NCI-H226 (cell line): ENCODE measurements around the gene SAP30BP.
A peak's percentile ranks its signal among the peaks of the same experiment; 100 is the strongest.

Experiments used
- DNase-seq: peaks from one replicate; pipeline ENCODE4 v3.0.0-alpha.2; 2015

Gene SAP30BP

GRCh38 chr17:75650874-75651273, 16.3 kb upstream of the SAP30BP start:
- DNase-seq, result no peak

- DNase-seq, result no peak
Measured at GRCh38 chr17:75652341-75652740, 14.8 kb upstream of the SAP30BP start.

- peak; percentile 33 for DNase-seq
Measured at GRCh38 chr17:75652934-75653549, 14.1 kb upstream of the SAP30BP start.

- peak; percentile 15 for DNase-seq
Measured at GRCh38 chr17:75654176-75654575, 13.0 kb upstream of the SAP30BP start.

GRCh38 chr17:75658237-75658636, 8.9 kb upstream of the SAP30BP start:
- no peak for DNase-seq

GRCh38 chr17:75661531-75661930, 5.6 kb upstream of the SAP30BP start:
- DNase-seq, result no peak

GRCh38 chr17:75662511-75662910, 4.6 kb upstream of the SAP30BP start:
- DNase-seq, result no peak

- no peak for DNase-seq
Measured at GRCh38 chr17:75664099-75664549, 3.0 kb upstream of the SAP30BP start.

- no peak for DNase-seq
Measured at GRCh38 chr17:75665981-75666380, 1.2 kb upstream of the SAP30BP start.

- no peak for DNase-seq
Measured at GRCh38 chr17:75667825-75668224, 687 bp downstream of the SAP30BP start.

- no peak for DNase-seq
Measured at GRCh38 chr17:75668489-75668888, 1.4 kb downstream of the SAP30BP start.

GRCh38 chr17:75670868-75671267, 3.7 kb downstream of the SAP30BP start:
- DNase-seq, result no peak

- DNase-seq, result no peak
Measured at GRCh38 chr17:75672011-75672410, 4.9 kb downstream of the SAP30BP start.

GRCh38 chr17:75673487-75673886, 6.3 kb downstream of the SAP30BP start:
- no peak for DNase-seq

- DNase-seq, result no peak
Measured at GRCh38 chr17:75676461-75676860, 9.3 kb downstream of the SAP30BP start.

- DNase-seq, result peak; percentile 40
Measured at GRCh38 chr17:75679706-75680211, 12.6 kb downstream of the SAP30BP start.

- no peak for DNase-seq
Measured at GRCh38 chr17:75680431-75680830, 13.3 kb downstream of the SAP30BP start.

- DNase-seq, result peak; percentile 79
Measured at GRCh38 chr17:75681289-75681688, 14.2 kb downstream of the SAP30BP start.

GRCh38 chr17:75683583-75683982, 16.4 kb downstream of the SAP30BP start:
- DNase-seq, result peak; percentile 93

- DNase-seq, result peak; percentile 79
Measured at GRCh38 chr17:75684249-75684648, 17.1 kb downstream of the SAP30BP start.

- peak; percentile 99 for DNase-seq
Measured at GRCh38 chr17:75684924-75685323, 17.8 kb downstream of the SAP30BP start.

GRCh38 chr17:75685499-75685898, 18.4 kb downstream of the SAP30BP start:
- DNase-seq, result peak; percentile 38

- peak; percentile 61 for DNase-seq
Measured at GRCh38 chr17:75688209-75688825, 21.2 kb downstream of the SAP30BP start.

GRCh38 chr17:75689441-75689873, 22.3 kb downstream of the SAP30BP start:
- peak; percentile 72 for DNase-seq
